GM12801 (cell line): ENCODE results near the gene SMIM41.

ENCODE experiments used
- CTCF ChIP-seq: IDR thresholded peaks from one replicate; pipeline ENCODE4 v1.5.1; 2011; ENCODE audit warnings: control low read depth; ENCODE audit not compliant: insufficient read length; ENCODE audit errors: extremely low read depth

SMIM41 gene

GRCh38 chr12:52045794-52046199, 33.7 kb upstream of the SMIM41 start:
- TF ChIP-seq CTCF, result no peak

DNA sequence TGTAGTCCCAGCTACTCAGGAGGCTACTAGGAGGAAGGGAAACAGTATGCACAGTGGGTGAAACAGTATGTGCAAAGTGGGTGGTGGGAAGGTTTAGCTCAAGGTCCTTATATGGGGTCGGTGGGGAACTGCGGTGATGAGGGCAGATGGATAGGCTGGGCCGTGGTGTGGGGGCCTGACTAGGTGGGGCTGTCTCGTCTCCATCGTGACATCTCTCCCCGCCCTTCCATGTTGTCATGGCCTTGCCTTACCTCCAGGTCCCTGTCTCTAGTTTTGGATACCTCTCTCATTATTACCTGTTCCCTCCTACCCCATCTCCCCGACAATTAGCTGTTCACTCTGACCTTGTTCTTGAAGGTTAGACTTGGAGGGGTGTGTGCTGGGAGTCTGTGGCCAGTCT, 32.6 kb upstream of the SMIM41 start:
- no peak for TF ChIP-seq CTCF

DNA sequence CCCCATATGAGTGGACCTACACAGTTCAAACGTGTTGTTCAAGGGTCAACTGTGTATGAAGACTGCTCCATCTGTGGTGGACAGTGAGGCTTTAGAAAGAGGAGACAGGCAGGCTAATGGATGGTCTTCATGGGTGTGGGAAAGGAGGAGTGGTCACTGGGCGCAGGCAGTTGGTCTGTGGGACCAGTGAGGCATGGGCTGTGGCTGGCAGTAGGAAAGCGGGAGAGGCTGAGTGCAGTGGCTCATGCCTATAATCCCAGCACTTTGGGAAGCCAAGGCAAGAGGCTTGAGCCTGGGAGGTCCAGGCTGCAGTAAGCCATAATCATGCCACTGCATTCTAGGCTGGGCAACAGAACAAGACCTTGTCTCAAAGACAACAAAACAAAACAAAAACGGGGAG, 30.2 kb upstream of the SMIM41 start:
- no peak for TF ChIP-seq CTCF

DNA sequence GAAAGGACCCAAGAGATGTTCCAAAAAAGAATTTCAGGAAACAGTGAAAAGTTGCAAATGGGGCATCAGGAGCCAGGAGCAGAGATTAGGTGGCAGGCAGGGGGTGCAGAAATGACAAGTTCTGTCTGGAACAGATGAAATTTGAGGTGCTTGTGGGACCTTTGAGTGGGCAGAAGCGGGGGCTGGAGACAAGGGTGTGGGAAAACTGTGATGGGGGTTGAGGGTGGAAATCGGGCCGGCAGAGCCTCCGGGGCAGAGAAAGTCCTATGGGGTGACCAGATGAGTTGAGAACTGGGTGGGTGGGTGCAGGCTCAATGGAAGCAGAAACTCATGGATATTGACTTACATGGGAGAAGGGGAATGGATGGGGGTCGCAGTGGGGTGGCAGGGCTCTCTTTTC, 29.8 kb upstream of the SMIM41 start:
- TF ChIP-seq CTCF, result no peak

DNA sequence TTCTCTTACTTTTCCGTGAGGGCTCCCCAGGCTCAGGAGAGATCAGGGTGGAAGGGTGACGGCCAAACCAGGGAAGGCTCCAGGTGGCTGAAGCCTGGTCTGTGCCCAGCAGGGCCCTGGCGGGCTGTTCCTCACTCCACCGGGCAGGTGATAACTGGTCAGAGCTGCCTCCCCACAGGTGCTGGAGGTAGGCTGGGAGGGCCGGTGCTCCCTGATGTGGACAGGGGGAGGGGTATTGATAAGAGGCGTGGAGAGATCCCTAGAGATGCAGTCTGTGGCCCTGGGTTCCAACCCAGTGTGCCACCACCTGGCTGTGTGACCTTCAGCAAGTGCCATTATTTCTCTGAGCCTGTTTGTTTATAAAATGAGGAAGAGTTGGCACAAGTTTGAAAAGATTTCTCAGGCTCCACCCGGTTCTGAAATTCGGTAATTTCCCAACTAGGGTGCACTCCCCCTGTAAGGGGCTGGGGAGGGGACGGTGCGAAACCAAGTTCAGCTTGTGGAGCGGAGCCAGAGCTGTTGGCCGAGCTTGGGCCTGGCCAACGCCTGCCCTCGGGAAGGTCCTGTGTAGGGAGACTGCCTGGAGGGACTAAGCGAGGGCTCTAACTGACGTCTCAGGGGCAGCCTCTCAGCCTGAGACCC, 29.3 kb upstream of the SMIM41 start:
- no peak for TF ChIP-seq CTCF

- TF ChIP-seq CTCF, result no peak
Measured at GRCh38 chr12:52050758-52051541, 28.6 kb upstream of the SMIM41 start, which contains the start of gene NR4A1. TSS of gene NR4A1 (plus strand) at chr12:52051442. CDS start at chr12:52054329, 2,887 bp downstream.

GRCh38 chr12:52052468-52053186, 26.9 kb upstream of the SMIM41 start:
- no peak for TF ChIP-seq CTCF
